ENCODE results near the gene PLOD3.

PLOD3 gene

GRCh38 chr7:101180130-101180755, 37.1 kb downstream of the PLOD3 start, which contains the start of gene NAT16:
TSS of gene NAT16 (minus strand) at chr7:101180293. CDS start at chr7:101174807, 5,486 bp downstream.
- TF ChIP-seq FOXM1 (IDR thresholded peaks at IDR 0.05; ENCODE audit: borderline replicate concordance, low read depth) = no peak
- no peak for TF ChIP-seq TAF1 (IDR thresholded peaks at IDR 0.05; ENCODE audit: low read depth)
- no peak for TF ChIP-seq MAX (IDR thresholded peaks at IDR 0.05)
- TF ChIP-seq CREB1 (IDR thresholded peaks at IDR 0.05; ENCODE audit: low read depth) = no peak
- no peak for TF ChIP-seq TCF12 (IDR thresholded peaks at IDR 0.05; ENCODE audit: low read depth)
- TF ChIP-seq EP300 (IDR thresholded peaks at IDR 0.05; ENCODE audit: borderline replicate concordance) = no peak
- no peak for TF ChIP-seq ZBTB7A (IDR thresholded peaks at IDR 0.05; ENCODE audit: low read depth)
- TF ChIP-seq EGR1 (IDR thresholded peaks at IDR 0.05) = no peak
- no peak for TF ChIP-seq NFIC (IDR thresholded peaks at IDR 0.05)
- no peak for TF ChIP-seq RAD21 (IDR thresholded peaks at IDR 0.05; ENCODE audit: low read depth)
- TF ChIP-seq YY1 (IDR thresholded peaks at IDR 0.05; ENCODE audit: low read depth) = no peak
- no peak for TF ChIP-seq TEAD4 (IDR thresholded peaks at IDR 0.05)
- TF ChIP-seq USF1 (IDR thresholded peaks at IDR 0.05) = no peak
- TF ChIP-seq CEBPB (IDR thresholded peaks at IDR 0.05) = no peak
- TF ChIP-seq REST (IDR thresholded peaks at IDR 0.05; ENCODE audit: low read depth) = no peak

- TF ChIP-seq FOXM1 (IDR thresholded peaks at IDR 0.05; ENCODE audit: borderline replicate concordance, low read depth) = no peak
Measured at GRCh38 chr7:101179713-101180112, 37.7 kb downstream of the PLOD3 start.

GRCh38 chr7:101179117-101179516, 38.3 kb downstream of the PLOD3 start:
- TF ChIP-seq TAF1 (IDR thresholded peaks at IDR 0.05; ENCODE audit: low read depth) (no peak), REST (IDR thresholded peaks at IDR 0.05; ENCODE audit: low read depth) (no peak), ZBTB7A (IDR thresholded peaks at IDR 0.05; ENCODE audit: low read depth) (no peak), CEBPB (IDR thresholded peaks at IDR 0.05) (no peak), CREB1 (IDR thresholded peaks at IDR 0.05; ENCODE audit: low read depth) (no peak), NFIC (IDR thresholded peaks at IDR 0.05) (no peak), FOXM1 (IDR thresholded peaks at IDR 0.05; ENCODE audit: borderline replicate concordance, low read depth) (no peak), MAX (IDR thresholded peaks at IDR 0.05) (no peak), YY1 (IDR thresholded peaks at IDR 0.05; ENCODE audit: low read depth) (no peak)

- no peak for TF ChIP-seq FOXM1 (IDR thresholded peaks at IDR 0.05; ENCODE audit: borderline replicate concordance, low read depth)
- no peak for TF ChIP-seq EP300 (IDR thresholded peaks at IDR 0.05; ENCODE audit: borderline replicate concordance)
- no peak for TF ChIP-seq TEAD4 (IDR thresholded peaks at IDR 0.05)
- no peak for TF ChIP-seq CEBPB (IDR thresholded peaks at IDR 0.05)
- no peak for TF ChIP-seq TAF1 (IDR thresholded peaks at IDR 0.05; ENCODE audit: low read depth)
- TF ChIP-seq ZBTB7A (IDR thresholded peaks at IDR 0.05; ENCODE audit: low read depth) = no peak
- TF ChIP-seq RAD21 (IDR thresholded peaks at IDR 0.05; ENCODE audit: low read depth) = no peak
- no peak for TF ChIP-seq TCF12 (IDR thresholded peaks at IDR 0.05; ENCODE audit: low read depth)
- TF ChIP-seq EGR1 (IDR thresholded peaks at IDR 0.05) = no peak
- no peak for TF ChIP-seq YY1 (IDR thresholded peaks at IDR 0.05; ENCODE audit: low read depth)
- TF ChIP-seq REST (IDR thresholded peaks at IDR 0.05; ENCODE audit: low read depth) = no peak
- no peak for TF ChIP-seq USF1 (IDR thresholded peaks at IDR 0.05)
- TF ChIP-seq CREB1 (IDR thresholded peaks at IDR 0.05; ENCODE audit: low read depth) = no peak
- no peak for TF ChIP-seq MAX (IDR thresholded peaks at IDR 0.05)
- TF ChIP-seq NFIC (IDR thresholded peaks at IDR 0.05) = no peak
Measured at GRCh38 chr7:101177644-101178043, 39.7 kb downstream of the PLOD3 start.
